ENCODE results near the gene UBE2C.

UBE2C gene

DNA sequence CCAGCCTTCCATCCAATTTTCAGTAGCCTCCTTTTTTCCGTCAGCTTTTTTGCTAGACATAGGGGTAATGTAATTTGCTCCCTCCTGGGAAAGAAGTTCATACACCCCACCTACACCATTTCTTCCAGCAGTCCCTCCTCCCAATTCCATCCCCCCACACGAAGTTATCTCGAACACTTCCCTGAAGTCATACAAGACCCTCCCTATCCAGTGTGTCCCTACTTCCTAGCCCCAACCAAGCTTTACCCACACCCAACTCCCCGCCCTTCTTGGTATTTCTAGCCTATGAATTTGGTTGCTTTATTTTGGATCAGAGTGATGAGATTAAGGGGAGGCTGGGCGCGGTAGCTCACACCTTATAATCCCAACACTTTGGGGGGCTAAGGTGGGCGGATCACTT, 1.0 kb downstream of the UBE2C start:
- no peak overlapping the region for H3K14ac ChIP-seq (ENCODE audit: low read length in 2 of 2)
- H3K79me1 ChIP-seq (replicated peaks; ENCODE audit: low read length, poor library complexity, severe bottlenecking): peaks cover 21% of the 10 kb centered on the region
- 49% methylated on average over 6 of the region's 7 CpGs for WGBS
- H3K4ac ChIP-seq (ENCODE audit: low read depth in 1 of 2, low read length in 2 of 2): no peak overlapping the region
- H3K27ac ChIP-seq (ENCODE audit: low read length, poor library complexity, severe bottlenecking): no peak overlapping the region
- H2BK15ac ChIP-seq (ENCODE audit: low read depth, poor library complexity, severe bottlenecking): no peak overlapping the region
- no peak overlapping the region for H3K23ac ChIP-seq (ENCODE audit: low read length in 2 of 2)
- peak overlapping the region in 1 of 2 experiments; percentile 82 for H3K4me3 ChIP-seq (ENCODE audit: insufficient read depth in 1 of 2, low read depth in 1 of 2, low read length in 2 of 2)
- H3K9me3 ChIP-seq (ENCODE audit: control insufficient read depth, low read length): no peaks in the 10 kb centered on the region
- H4K8ac ChIP-seq (ENCODE audit: low read length): no peak overlapping the region
- H3K36me3 ChIP-seq (ENCODE audit: control insufficient read depth in 1 of 2, insufficient read depth in 2 of 2, low read depth in 1 of 2, low read length in 2 of 2): peaks cover 18 to 32% of the 10 kb centered on the region in 2 experiments
- no peak overlapping the region for H3K18ac ChIP-seq (ENCODE audit: low read depth in 1 of 2, low read length in 2 of 2)
- H3K4me1 ChIP-seq (ENCODE audit: control insufficient read depth, insufficient read depth, low read depth, low read length): peaks cover 18% of the 10 kb centered on the region
- H2AFZ ChIP-seq (ENCODE audit: low read depth, low read length): no peak overlapping the region
- H3K4me2 ChIP-seq (ENCODE audit: low read length, poor library complexity, severe bottlenecking): no peak overlapping the region
- H2BK12ac ChIP-seq (ENCODE audit: low read length in 2 of 2): no peak overlapping the region
- no peak overlapping the region for H2AK5ac ChIP-seq (ENCODE audit: low read length, severe bottlenecking)
- no peak overlapping the region for H4K91ac ChIP-seq (ENCODE audit: low read length)
- H3K9ac ChIP-seq (ENCODE audit: low read length): peak overlapping the region; percentile 78
- no peaks in the 10 kb centered on the region for H3K27me3 ChIP-seq (ENCODE audit: control insufficient read depth in 1 of 2, insufficient read depth in 1 of 2, low read length in 2 of 2)
- no peak overlapping the region for H2BK5ac ChIP-seq (ENCODE audit: low read depth, low read length, poor library complexity, severe bottlenecking)
- no peak overlapping the region for H2BK120ac ChIP-seq (ENCODE audit: low read depth, low read length)
- no peak for DNase-seq

DNA sequence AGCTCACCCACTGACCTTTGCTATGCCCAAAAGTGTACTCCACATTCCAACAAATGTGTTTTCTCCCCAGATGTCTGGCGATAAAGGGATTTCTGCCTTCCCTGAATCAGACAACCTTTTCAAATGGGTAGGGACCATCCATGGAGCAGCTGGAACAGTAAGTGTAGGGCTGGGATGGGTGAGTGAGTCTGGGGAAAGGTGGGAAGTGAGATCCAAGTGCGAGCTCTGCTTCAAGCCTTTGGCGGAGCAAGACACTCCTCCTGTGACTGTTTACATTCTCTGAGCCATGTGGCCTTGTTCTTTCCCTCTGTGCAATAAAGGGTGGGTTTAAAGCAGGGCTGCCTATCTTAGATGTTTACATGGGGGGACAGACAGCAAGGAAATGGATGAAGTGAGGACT, 1.9 kb downstream of the UBE2C start:
- H3K4me3 ChIP-seq (ENCODE audit: insufficient read depth in 1 of 2, low read depth in 1 of 2, low read length in 2 of 2): no peak overlapping the region
- H3K9me3 ChIP-seq (ENCODE audit: control insufficient read depth, low read length): no peaks in the 10 kb centered on the region
- no peak overlapping the region for H3K23ac ChIP-seq (ENCODE audit: low read length in 2 of 2)
- no peak overlapping the region for H3K4me2 ChIP-seq (ENCODE audit: low read length, poor library complexity, severe bottlenecking)
- no peak overlapping the region for H3K18ac ChIP-seq (ENCODE audit: low read depth in 1 of 2, low read length in 2 of 2)
- 76% methylated on average over 3 of the region's 3 CpGs for WGBS
- no peak overlapping the region for H2BK120ac ChIP-seq (ENCODE audit: low read depth, low read length)
- no peak overlapping the region for H2BK5ac ChIP-seq (ENCODE audit: low read depth, low read length, poor library complexity, severe bottlenecking)
- H3K27ac ChIP-seq (ENCODE audit: low read length, poor library complexity, severe bottlenecking): no peak overlapping the region
- no peaks in the 10 kb centered on the region for H3K27me3 ChIP-seq (ENCODE audit: control insufficient read depth in 1 of 2, insufficient read depth in 1 of 2, low read length in 2 of 2)
- H2BK12ac ChIP-seq (ENCODE audit: low read length in 2 of 2): no peak overlapping the region
- H2AK5ac ChIP-seq (ENCODE audit: low read length, severe bottlenecking): no peak overlapping the region
- H3K36me3 ChIP-seq (ENCODE audit: control insufficient read depth in 1 of 2, insufficient read depth in 2 of 2, low read depth in 1 of 2, low read length in 2 of 2): peaks cover 11 to 24% of the 10 kb centered on the region in 2 experiments
- H3K4ac ChIP-seq (ENCODE audit: low read depth in 1 of 2, low read length in 2 of 2): no peak overlapping the region
- no peak for DNase-seq
- no peak overlapping the region for H3K14ac ChIP-seq (ENCODE audit: low read length in 2 of 2)
- H2AFZ ChIP-seq (ENCODE audit: low read depth, low read length): no peak overlapping the region
- H4K91ac ChIP-seq (ENCODE audit: low read length): no peak overlapping the region
- no peak overlapping the region for H3K9ac ChIP-seq (ENCODE audit: low read length)
- H4K8ac ChIP-seq (ENCODE audit: low read length): peak overlapping the region; percentile 25
- H3K4me1 ChIP-seq (ENCODE audit: control insufficient read depth, insufficient read depth, low read depth, low read length): peaks cover 18% of the 10 kb centered on the region
- H2BK15ac ChIP-seq (ENCODE audit: low read depth, poor library complexity, severe bottlenecking): peak overlapping the region; percentile 44
- peaks cover 19% of the 10 kb centered on the region for H3K79me1 ChIP-seq (replicated peaks; ENCODE audit: low read length, poor library complexity, severe bottlenecking)

DNA sequence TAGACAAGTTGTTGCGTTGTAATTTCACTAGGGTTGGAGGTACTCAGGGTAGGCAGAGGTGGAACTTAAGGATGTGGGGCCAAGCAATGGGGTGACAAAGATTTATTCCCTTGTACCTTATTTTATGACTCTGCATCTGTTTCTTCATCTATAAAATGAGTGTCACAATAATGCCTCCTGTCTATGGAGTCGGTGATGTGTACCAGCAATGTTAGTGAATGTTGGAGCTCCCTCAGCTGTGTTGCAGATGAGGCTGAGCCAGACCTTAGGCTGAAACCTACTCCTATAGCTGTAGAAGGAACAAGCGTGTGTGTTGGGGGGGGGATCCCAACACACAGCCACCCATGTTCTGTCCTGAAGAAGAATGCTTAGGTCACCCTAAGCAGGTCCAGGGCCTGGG, 4.5 kb downstream of the UBE2C start:
- no peak overlapping the region for H3K4me3 ChIP-seq (ENCODE audit: insufficient read depth in 1 of 2, low read depth in 1 of 2, low read length in 2 of 2)
- H3K4ac ChIP-seq (ENCODE audit: low read depth in 1 of 2, low read length in 2 of 2): no peak overlapping the region
- peak overlapping the region; percentile 44 for H3K27ac ChIP-seq (ENCODE audit: low read length, poor library complexity, severe bottlenecking)
- H3K36me3 ChIP-seq (ENCODE audit: control insufficient read depth in 1 of 2, insufficient read depth in 2 of 2, low read depth in 1 of 2, low read length in 2 of 2): no peaks in the 10 kb centered on the region
- no peak overlapping the region for H2AFZ ChIP-seq (ENCODE audit: low read depth, low read length)
- peaks cover under 1 to 2% of the 10 kb centered on the region in 2 experiments for H3K27me3 ChIP-seq (ENCODE audit: control insufficient read depth in 1 of 2, insufficient read depth in 1 of 2, low read length in 2 of 2)
- H3K14ac ChIP-seq (ENCODE audit: low read length in 2 of 2): no peak overlapping the region
- peaks cover 19% of the 10 kb centered on the region for H3K79me1 ChIP-seq (replicated peaks; ENCODE audit: low read length, poor library complexity, severe bottlenecking)
- H4K91ac ChIP-seq (ENCODE audit: low read length): peak overlapping the region; percentile 61
- no peak overlapping the region for H2BK12ac ChIP-seq (ENCODE audit: low read length in 2 of 2)
- H3K9ac ChIP-seq (ENCODE audit: low read length): no peak overlapping the region
- H3K4me1 ChIP-seq (ENCODE audit: control insufficient read depth, insufficient read depth, low read depth, low read length): peaks cover 18% of the 10 kb centered on the region
- DNase-seq: no peak
- no peaks in the 10 kb centered on the region for H3K9me3 ChIP-seq (ENCODE audit: control insufficient read depth, low read length)
- WGBS: 88% methylated on average over 3 of the region's 3 CpGs
- no peak overlapping the region for H4K8ac ChIP-seq (ENCODE audit: low read length)
- no peak overlapping the region for H2BK5ac ChIP-seq (ENCODE audit: low read depth, low read length, poor library complexity, severe bottlenecking)
- peak overlapping the region in 1 of 2 experiments; percentile 29 for H3K18ac ChIP-seq (ENCODE audit: low read depth in 1 of 2, low read length in 2 of 2)
- no peak overlapping the region for H3K23ac ChIP-seq (ENCODE audit: low read length in 2 of 2)
- no peak overlapping the region for H2BK15ac ChIP-seq (ENCODE audit: low read depth, poor library complexity, severe bottlenecking)
- H2BK120ac ChIP-seq (ENCODE audit: low read depth, low read length): no peak overlapping the region
- H3K4me2 ChIP-seq (ENCODE audit: low read length, poor library complexity, severe bottlenecking): no peak overlapping the region
- peak overlapping the region; percentile 90 for H2AK5ac ChIP-seq (ENCODE audit: low read length, severe bottlenecking)

DNA sequence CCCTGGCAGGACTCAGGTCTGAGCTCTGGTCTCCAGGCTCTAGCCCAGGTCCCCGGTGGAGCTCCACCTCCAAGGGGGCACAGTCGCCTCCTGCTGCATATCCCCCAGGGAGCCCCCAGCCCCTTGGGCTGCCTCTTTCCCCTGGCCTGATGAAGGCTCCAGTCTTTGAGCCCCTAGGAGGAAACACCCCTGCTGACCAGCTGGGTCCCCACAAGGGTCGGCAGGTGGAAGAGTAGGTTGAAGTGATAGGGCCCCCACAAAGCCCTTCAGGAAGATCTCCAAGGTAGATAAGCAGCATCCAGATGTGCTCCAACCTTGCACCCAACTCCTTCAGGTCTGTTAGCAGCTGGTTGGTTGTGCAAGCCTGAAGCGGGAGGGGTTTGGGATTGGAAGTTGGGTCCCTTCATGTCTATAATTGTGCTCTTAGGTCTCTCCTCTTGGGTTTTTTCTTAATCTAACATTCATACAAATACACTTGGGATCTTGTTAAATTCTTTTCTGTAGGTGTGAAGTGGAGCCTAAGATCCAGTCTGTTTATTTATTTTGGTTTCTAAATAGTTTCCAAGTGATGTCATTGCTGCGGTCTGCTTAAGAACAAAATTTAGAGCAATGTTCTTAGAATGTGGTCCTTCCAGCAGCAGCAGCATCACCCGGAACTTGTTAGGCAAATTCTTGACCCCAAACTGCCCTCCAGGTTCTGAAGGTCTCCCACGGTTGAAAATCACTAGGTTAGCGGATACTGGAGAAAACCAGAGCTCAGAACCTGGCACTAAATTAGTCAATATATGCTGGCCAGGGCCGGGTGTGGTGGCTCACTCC, 5.1 kb downstream of the UBE2C start:
- Histone ChIP-seq H3K79me1 (replicated peaks; ENCODE audit: low read length, poor library complexity, severe bottlenecking) (peaks cover 19% of the 10 kb centered on the region), H3K9ac (ENCODE audit: low read length) (no peak overlapping the region), H3K14ac (ENCODE audit: low read length in 2 of 2) (no peak overlapping the region), H3K36me3 (ENCODE audit: control insufficient read depth in 1 of 2, insufficient read depth in 2 of 2, low read depth in 1 of 2, low read length in 2 of 2) (no peaks in the 10 kb centered on the region), H4K8ac (ENCODE audit: low read length) (peak overlapping the region; percentile 12), H2AK5ac (ENCODE audit: low read length, severe bottlenecking) (peak overlapping the region; percentile 90), H3K4ac (ENCODE audit: low read depth in 1 of 2, low read length in 2 of 2) (no peak overlapping the region), H3K23ac (ENCODE audit: low read length in 2 of 2) (no peak overlapping the region), H3K4me1 (ENCODE audit: control insufficient read depth, insufficient read depth, low read depth, low read length) (peaks cover 18% of the 10 kb centered on the region), H2BK15ac (ENCODE audit: low read depth, poor library complexity, severe bottlenecking) (no peak overlapping the region), H3K4me2 (ENCODE audit: low read length, poor library complexity, severe bottlenecking) (peak overlapping the region; percentile 31), H3K4me3 (ENCODE audit: insufficient read depth in 1 of 2, low read depth in 1 of 2, low read length in 2 of 2) (no peak overlapping the region), H3K18ac (ENCODE audit: low read depth in 1 of 2, low read length in 2 of 2) (peak overlapping the region in 1 of 2 experiments; percentile 29), H2BK12ac (ENCODE audit: low read length in 2 of 2) (peak overlapping the region in 1 of 2 experiments; percentile 59), H3K27ac (ENCODE audit: low read length, poor library complexity, severe bottlenecking) (peak overlapping the region; percentile 81), H2BK120ac (ENCODE audit: low read depth, low read length) (no peak overlapping the region), H2BK5ac (ENCODE audit: low read depth, low read length, poor library complexity, severe bottlenecking) (no peak overlapping the region), H4K91ac (ENCODE audit: low read length) (peak overlapping the region; percentile 61), H3K27me3 (ENCODE audit: control insufficient read depth in 1 of 2, insufficient read depth in 1 of 2, low read length in 2 of 2) (peaks cover 3 to 7% of the 10 kb centered on the region in 2 experiments), H3K9me3 (ENCODE audit: control insufficient read depth, low read length) (no peaks in the 10 kb centered on the region), H2AFZ (ENCODE audit: low read depth, low read length) (no peak overlapping the region)
- peak; percentile 86 for DNase-seq
- WGBS: 31% methylated on average over 9 of the region's 9 CpGs

All from mesenchymal stem cell (in vitro differentiated cells and primary cell).